T-helper 9 cell (primary cell): Measurements from ENCODE around the gene MED12L.
A peak's percentile ranks its signal among the peaks of the same experiment; 100 is the strongest.

ENCODE experiments used
- DNase-seq: peaks from one replicate; pipeline ENCODE4 v3.0.0-alpha.2; 2020

Gene MED12L

DNA sequence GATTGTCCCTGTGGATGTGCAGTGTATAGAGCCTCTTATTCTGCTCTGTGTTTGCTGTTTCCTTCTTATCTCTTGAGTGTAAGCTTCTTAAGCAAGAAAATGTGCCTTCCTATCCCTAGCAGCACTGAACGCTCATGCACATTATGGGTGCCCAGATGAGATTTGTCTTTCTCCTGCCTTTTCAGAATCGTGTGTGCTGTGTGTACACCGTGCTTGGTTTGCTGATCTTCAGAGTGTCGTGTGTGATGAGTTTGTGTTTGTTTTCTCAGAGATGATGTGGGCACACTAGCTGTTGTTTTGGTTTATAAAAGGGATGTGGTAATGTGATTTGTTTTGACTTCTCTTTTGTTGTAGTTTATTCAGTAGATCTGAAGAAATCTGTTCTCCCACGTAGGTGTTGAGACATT lies 97.8 kb downstream of the MED12L start:
- no peak for DNase-seq

DNA sequence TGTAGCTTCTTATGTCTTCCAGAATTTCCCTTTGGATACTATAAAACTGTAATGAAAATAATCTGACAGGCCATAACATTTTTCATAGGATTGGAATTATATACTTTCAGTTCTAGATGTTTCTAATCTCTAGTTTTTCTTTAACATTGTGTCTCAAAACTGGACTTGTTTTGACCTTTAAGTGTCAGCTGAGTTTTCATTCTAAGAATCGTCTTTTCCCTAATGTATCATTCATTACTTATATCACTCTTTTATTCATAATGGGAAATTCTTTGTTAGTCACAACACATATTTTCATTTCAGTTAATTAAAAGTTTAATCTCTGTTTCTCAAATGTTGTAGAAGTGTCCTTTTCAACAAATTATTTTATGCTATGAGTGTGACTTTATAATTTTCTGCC lies 105.6 kb downstream of the MED12L start:
- no peak for DNase-seq

DNA sequence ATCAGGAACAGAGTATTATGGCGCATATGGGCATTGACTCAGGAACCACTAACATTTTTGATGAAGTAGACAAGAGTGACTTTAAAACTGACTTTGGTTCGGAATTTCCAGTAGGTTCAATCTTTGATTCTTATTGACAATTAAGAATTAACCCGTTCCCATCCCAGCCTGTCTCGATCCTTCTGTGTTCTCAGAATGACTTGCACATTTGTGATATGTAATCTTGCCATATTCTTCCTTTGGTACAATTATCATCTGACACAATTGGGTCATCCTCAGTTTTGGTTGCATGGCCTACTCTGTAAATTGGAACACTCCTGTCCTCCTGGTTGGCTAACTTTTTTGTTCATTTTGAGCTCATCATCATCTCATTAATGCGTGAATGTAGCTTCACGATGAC lies 107.1 kb downstream of the MED12L start:
- no peak for DNase-seq

DNA sequence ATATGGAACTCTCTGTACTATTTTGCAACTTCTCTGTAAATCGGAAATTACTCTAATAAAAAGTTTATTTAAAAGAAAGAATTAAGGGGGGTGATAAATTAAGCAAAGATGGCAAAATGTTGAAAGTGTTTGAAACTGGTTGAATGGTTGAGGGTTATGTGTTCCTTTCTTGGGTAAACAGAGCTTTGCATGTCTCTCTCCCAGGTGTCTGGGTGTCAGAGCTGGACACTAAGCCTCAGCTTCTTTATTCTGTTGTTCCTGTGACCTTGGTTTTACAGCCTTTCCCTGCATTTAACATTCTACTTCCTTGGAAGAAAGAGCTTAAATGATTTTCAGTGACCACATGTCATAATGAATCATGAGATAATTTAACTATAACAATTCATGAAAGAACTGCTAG lies 110.4 kb downstream of the MED12L start:
- DNase-seq = no peak

DNA sequence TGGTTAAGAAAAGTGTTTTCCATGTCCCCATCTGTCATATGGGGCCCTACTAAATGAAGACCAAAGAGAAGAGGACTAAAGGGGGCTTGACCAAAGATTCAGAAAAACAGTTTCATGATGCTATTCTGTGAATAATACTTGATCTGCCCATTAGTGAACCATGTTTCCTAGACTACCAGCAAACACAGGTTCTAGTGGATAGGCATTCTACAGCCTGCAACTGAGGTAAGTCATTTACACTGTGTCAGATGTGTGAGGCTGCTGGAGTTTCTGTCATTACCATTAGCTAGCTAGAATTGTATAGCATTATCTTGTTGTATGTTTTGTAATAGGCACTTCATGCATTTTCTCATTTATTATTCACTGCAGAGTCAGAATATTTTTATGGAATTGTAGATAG lies 111.0 kb downstream of the MED12L start:
- DNase-seq = no peak

DNA sequence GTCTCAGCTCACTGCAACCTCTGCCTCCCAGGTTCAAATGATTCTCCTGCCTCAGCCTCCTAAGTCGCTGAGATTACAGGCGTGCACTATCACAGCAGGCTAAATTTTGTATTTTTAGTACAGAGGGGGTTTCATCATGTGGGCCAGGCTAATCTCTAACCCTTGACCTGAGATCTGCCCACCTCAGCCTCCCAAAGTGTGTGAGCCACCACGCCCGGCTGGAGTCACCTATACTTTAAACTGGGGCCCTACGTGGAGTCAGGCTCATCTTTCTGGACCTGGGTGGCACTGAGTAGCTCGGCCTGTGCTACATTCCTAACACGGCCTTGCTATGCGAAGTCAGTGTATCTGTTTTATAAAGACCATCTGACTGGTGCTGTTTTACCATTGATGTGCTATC lies 111.8 kb downstream of the MED12L start:
- no peak for DNase-seq

DNA sequence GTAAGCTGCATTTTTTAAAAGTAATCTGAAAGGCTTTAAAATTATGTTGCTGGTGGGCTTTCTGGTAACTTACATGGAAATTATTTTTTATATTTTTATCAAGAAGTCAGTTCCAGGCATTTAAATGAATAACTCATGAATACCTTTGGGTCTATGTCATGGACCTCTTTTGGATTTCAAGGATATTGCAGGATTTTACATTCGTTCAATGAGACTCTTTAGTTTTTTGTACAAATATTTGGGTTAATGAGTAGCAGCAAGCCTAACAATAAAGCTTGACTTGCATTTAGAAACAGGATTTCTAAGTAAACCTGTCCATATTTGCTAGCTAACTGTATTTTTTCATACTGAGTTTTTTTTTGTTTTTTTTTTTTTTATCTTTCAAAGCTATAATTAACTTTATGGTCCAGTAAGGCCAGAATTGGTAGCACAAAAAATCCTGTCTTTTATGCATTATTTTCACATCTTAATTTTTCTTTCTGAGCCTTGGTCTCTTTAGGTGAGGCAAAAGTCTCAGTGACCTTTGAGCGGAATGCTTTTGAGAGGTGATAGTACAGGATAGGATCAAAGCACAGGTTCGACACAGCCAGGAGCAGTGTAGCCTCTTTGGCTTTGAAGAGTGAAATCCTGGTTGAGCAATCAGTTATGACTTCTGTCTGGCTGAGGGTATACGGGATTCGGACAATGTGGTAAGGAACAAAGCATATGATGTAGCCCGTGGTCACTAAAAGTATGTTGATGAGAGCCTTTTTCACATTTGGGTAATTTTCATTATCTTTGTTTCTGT lies 112.7 kb downstream of the MED12L start:
- no peak for DNase-seq

DNA sequence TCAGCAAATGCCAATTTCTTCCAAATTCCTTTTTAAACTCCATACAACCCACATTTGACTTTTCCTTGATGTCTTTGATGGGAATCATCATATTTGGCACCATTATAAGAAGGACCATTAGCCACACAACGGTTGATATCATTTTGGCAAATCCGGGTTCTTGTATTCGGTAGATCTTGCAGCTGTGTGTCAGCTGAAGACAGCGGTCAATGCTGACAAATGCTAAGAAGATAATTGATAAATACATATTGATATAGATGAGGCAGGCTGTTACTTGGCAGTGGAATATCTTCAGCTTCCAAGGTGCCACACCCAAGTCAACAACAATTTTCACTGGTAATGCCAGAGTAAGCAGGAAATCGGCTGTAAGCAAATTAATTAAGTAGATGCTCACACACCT lies 113.4 kb downstream of the MED12L start:
- no peak for DNase-seq

DNA sequence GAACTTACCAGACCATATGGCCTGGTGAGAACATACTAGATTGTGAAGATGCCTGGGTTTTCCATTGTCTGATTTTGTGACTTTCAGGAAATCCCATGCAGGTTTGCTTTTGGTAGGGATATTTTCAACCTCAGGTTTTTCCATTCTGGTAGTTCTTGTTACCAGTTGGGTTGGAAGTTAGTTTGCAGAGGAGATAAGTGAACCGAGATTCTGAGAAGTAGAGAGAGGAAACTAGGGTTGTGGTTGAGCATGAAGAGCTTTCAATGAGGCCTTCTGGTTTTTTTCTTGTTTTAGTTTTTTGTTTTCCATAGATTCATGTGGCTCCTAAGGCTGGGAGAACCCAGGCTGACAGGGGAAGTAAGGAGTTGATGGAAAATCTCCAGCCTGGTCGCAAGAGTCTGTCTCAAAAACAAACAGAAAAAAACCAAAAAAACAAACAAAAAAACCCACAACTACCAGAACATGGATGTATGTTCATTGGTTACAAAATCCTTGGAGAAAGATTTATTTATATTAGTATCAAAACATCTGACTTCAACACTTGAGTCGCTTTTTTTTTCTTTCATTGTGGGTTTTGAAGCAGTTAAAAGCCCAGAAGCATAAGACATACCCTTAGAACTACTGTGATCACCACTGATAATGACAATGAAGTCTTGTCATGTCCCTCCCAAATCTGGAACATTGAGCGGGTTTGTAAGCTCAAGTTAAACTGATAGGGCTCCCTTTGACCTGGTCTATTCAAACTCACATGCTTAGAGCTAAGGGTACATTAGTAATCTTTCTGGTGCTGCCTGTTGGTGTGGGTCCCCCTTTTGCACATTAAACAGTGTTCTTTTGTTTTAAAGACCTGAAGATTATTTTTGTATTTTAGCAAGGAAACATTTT lies 114.3 kb downstream of the MED12L start:
- no peak for DNase-seq

DNA sequence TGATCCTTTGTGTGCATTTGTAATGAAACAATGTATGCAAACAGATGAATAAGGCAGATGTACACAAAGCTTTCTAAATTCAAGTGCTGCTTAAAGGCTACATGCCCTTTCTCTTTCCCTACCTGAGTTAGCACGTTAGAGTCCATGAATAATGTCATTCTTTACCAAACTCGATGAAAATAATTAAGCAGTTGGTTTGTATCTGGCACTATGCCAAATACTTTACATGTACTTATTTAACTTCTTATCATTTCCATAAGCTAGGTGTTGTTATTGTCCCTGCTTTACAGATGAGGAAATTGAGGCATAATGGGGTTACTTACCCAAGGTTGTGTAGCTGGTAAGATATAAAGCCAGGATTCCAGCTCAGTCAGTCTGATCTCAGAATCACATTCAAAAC lies 115.1 kb downstream of the MED12L start:
- DNase-seq = no peak

DNA sequence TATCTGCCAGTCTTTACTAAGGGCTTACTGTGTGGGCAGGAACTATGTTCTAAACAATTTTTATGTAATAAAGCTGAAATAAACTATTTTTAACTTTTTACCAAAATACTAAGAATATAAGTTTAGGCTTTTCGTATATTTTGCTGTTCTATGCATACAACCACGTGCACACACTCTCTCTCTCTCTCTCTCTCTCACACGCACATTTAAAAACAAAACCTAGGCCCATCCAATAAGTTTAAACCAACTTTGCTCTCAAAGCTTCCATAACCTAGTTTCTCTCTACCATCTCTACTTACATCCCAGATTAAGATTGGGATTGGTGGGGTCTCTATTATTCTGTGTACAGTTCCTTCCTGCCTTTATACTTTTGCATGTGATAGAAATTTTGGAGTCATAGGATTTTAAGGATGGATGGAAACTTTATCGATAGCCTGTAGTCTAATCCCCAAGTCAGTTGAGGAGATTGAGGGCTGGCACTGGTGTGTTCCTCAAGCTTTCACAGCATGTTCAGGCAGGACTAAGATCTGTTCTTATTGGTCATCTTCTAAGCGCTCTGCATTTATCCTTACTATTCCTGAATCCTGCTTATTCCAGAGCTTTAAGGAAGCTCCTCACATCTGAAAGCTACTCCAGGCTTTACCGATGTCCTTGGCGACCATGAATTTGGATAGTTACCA lies 115.7 kb downstream of the MED12L start:
- no peak for DNase-seq

DNA sequence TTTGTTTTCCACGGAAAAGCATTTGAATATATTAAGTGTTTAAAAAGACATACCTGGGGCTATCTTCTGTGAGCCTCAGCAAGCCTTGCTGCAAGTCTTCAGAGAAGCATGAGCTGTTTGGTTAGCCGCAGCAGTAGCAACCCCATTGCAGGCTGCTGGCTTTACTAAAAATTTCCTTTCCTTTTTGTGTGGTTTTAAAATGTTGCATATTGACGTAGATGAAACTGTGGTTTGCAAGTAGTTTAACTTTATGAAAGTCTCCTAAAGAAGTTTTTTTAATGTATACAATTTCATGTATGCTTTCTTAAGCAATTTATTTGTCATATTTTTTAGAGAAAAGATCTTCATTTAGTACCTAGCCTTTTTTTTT lies 117.6 kb downstream of the MED12L start, which contains the start of gene GPR171:
Gene GPR171 (minus strand): TSS at position 166 of the 370 bp plus-strand sequence. CDS start 3,830 bp downstream, outside the sequence.
- DNase-seq = peak; percentile 43

DNA sequence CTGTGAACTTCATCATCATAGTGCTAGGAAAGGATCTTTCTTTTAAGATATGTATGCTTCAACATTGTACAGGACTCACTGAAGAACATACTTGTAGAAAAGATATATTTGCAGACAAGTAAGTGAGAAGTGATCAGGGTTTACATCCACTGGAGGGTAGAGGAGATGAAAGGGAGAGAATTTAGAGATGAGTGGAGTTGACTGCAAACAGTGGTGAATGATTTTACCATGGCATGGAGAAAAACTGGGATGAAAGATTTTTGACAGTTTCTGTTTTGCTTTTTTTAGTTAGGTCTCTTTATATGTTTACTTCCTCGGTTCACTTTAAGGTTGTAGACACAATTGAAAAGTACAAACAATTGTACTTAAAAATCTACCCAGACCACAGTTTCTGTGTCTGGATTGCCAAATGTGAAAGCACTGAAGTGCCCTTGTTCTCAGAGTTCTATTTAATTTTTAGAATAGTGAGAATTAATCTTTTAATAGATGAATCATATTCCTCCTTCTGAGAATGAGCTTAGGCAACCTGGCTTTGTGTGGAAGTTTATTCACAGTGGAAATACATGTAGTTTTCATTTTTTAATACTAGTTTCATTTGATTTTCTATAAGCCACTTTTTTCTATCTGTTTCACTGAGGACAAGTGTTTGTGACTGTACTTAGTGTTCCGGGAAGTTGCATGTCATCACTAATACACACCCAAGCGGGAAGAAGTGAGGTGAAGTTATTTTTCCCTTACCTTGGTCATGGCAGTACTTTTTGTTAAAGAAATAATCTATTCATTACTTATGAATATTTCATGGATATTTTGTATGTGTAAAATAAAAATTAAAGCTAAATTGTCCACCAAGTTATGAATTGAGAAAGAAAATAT lies 119.3 kb downstream of the MED12L start:
- DNase-seq = no peak

DNA sequence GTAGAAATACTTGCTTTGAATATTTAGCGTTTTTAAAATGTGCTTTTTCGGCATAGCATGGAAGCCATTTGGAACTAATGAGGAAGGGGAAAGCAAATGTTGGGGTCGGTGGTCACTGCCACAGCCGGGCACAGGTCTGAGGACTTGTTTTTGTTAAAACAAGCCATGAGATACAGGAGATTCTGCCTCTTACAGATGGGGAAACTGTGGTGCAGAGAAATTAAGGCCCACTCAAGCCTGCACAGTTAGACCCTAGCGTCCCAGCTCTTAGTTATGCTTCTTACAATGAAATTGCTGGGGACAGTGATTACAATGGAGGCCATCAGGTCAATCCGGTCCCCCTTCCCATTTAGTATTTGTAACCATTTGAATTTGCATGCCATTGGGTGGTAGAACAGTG lies 120.0 kb downstream of the MED12L start:
- no peak for DNase-seq

DNA sequence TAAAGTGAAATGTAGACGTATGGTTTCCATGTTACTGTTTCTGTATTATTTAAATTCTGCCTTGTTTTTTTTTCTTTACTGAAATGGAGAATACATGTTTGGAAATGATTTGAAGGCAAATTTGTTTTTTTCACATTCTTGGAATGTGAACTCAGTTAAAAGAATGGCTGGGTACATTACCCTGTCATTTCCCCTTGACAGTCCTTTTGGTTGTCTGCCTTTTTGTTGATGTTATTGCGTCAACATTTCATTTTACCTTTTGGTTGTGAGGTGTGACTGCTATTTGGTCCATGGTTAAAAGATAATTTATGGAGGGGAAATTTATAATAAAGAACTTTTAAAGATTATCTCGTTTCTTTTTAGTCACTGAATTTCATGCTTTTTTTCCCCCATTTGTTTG lies 120.7 kb downstream of the MED12L start:
- DNase-seq = no peak

DNA sequence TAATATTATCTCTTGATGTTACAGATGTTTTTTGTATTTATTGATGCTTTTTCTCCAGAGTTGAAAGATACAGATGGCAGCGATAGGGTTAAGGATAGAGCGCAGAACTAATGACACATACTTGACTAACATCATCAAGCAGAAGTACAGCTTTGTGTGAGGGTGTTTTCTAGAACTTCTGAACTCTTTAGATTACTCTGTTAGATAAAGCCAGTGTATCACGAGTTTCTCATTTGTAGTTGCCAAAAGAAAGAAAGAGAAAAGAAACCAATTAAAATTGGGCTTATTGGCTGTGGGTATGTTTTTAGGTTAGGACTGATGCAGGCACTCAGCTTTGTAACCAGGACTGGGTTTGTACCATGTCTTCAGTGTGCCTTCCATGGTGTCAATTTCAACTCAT lies 124.2 kb downstream of the MED12L start:
- no peak for DNase-seq

DNA sequence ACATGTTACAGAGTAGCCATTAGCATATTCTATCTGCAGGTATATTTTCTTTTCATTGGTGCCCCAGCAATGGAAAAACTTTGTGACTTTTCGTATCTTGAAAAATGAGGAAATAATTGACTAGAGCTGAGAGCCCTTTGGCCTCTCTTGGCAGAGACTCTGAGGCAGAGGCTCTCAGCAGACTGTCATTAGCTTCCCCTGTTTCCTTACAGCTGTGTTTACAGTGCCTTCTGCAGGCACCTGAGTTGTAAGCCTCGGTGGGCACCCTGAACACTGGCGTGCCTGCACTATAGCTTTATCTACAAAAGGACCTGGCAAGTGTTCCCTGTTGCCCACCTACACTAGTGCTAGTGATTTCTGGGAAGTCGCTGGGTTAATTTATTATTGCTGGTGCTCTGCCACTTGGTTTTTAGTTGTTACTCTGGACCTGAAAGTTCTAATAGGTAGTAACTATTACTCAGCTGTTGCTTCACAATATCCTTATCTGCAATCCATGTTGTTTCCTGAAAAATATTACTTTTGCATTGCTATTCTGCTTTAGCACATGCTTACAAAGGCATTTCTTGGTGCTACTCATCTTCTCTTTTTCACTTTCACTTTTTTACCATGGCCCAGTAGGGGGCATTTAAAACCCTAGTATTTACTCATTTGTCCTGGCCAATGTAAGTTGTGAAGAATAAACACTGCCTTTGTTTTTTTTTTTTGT lies 125.4 kb downstream of the MED12L start:
- DNase-seq = no peak

DNA sequence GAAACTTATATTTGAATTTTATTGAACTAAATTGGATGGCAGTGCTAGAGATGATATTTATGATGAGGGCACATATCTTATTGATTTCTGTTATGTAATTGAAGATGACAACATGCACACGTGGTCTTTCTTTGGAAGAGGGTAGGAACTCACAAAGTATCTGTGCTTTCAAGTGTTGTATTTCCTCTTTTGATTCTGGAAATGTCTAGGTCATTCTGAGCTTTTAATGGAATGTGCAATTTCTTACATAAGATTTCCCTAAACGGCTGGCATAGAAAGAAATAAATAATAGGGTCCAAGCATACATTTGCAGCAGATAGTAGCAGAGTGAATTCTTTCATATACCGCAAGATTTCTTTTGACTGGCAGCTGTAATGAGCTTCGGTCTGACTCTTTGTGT lies 127.7 kb downstream of the MED12L start:
- DNase-seq = no peak

DNA sequence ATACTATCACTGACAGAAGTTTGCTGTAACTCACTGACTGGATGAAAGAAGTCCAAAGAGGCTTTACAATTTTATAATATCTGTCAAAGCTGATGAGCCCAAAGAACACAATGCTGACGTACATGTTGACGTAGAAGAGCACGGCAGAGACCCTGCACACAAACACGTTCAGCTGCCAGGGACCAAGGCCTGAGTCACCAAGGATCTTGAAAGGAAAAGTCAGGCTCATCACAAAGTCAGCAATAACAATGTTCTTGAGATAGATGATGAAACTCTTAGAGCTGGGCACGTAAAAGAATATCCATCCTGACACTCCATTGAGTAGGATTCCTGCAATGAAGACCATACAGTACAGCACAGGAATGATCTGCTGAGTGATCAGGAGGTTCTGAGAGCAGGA lies 128.4 kb downstream of the MED12L start:
- no peak for DNase-seq

DNA sequence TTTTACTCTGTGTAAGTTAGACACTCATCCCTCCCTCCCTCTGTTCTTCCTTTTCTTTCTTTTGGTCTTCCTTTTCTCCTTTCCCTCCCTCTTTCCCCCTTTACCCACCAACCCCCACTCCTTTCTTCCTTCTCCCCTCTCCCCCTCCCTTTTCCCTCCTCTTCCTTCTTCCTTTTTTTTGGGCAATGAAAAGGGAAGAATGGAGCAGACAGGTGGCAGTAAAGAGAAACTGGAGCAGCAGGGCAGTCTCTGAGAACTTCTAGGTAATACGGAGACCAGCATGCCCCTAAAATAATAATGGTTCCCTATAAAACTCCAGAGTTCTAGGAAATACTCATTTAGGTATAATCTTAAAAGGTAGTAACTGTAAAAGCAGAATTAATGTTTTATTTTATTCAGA lies 129.0 kb downstream of the MED12L start:
- no peak for DNase-seq

DNA sequence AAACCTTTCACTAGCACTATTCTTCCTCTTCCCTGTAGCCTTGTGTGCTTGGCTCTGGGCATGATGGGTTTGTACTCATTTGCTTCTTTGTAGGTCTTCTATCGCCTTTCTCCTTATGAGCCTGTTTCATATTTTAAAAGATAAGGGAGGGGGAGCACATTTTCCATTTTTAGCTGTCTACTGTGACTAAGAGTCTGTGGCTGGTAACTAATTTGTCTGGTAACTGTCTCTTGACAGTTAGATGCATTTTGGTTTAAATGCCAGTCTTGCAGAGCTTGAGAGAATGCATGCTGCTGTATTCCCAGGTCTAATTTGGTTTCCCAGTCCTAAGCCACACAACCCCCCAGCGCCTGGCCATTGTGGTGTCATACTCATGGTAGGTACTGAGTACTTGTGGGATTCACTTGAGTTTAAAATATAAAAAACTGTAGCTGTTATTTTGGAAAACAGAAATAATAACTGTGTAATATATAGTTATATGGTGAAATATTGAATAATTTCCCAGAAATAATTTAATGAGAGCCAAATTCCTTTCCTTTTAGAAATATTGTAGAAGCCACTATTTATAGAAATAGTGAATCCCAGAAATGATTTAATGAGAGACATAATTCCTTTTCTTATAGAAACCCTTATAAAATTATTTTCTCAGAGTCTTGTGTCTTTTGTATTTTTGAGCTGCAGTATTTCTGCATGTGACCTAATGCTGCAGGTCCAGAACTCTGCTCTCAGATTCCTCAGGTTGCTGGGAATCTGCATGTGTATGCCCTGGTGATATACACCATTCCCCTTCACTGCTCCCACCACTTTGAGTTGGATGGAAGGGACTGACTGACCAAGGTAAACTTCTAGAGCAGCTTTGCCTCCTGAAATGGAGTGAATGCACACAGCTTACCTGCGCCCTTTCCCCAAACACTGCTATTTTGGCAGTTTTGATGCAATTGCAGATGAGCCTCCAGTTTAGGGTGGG lies 131.5 kb downstream of the MED12L start:
- no peak for DNase-seq
